Tibial nerve (tissue), 4 donors: ENCODE data around the gene PAM16. TPM values are rescaled to one million over a fixed set of nuclear protein-coding genes. Genes with fewer than 3 reads are reported as not detected.

Source experiments
- DNase-seq, 2 donors: peaks; one replicate each; pipeline ENCODE4 v3.0.0-alpha.2; 2019; ENCODE audit warnings: low spot score in 2 of 2
- H3K27ac ChIP-seq, 4 donors: fragments of 200-600 bp; sonication (generic) in 3 of 4; one replicate each; pipeline ENCODE4 v1.5.1; 2017 to 2019; ENCODE audit warnings: mild to moderate bottlenecking in 1 of 4
- H3K27me3 ChIP-seq, 2 donors: fragments of 200-600 bp; sonication (generic) in 1 of 2; one replicate each; pipeline versions ENCODE4 v1.5.1 to v1.6.0; 2017 to 2019
- H3K36me3 ChIP-seq, 3 donors: fragments of 200-600 bp; sonication (generic); one replicate each; pipeline ENCODE4 v1.5.1; 2018 to 2019
- H3K4me1 ChIP-seq, 4 donors: fragments of 200-600 bp; sonication (generic) in 3 of 4; one replicate each; pipeline ENCODE4 v1.5.1; 2017 to 2019
- H3K4me3 ChIP-seq, 4 donors: fragments of 200-600 bp; sonication (generic) in 3 of 4; one replicate each; pipeline ENCODE4 v1.5.1; 2017 to 2019; ENCODE audit warnings: mild to moderate bottlenecking in 1 of 4, moderate library complexity in 1 of 4
- H3K9me3 ChIP-seq, 4 donors: fragments of 200-600 bp; sonication (generic) in 3 of 4; one replicate each; pipeline ENCODE4 v1.5.1; 2017 to 2019
- EP300 ChIP-seq, 2 donors: sonication (generic); formaldehyde crosslinking; IDR thresholded peaks; one replicate each; pipeline ENCODE4 v1.6.1; 2017; ENCODE audit warnings: antibody characterized with exemption in 2 of 2, mild to moderate bottlenecking in 1 of 2
- POLR2A ChIP-seq, 2 donors: fragments of 450-650 bp; IDR thresholded peaks; one replicate each; pipeline ENCODE4 v1.6.1; 2017; ENCODE audit warnings: antibody characterized with exemption in 2 of 2, mild to moderate bottlenecking in 2 of 2, moderate library complexity in 2 of 2
- WGBS, 2 donors: methylation state at CpG; one replicate each; pipeline ENCODE4 v1.1.5; 2018; 5-methylcytosine and 5-hydroxymethylcytosine counted together
- total RNA-seq, 4 donors: library from RNA; depleted of rRNA; stranded (reverse); fragments of >200 nt; gene quantifications; one replicate each; pipeline ENCODE4 v1.1.0, GENCODE V29; 2016
- TF ChIP-seq, protein P1 (sequence below), 5 experiments: fragments of 200-600 bp in 3 of 5; fragments of 450-650 bp in 2 of 5; sonication (generic) in 3 of 5; IDR thresholded peaks; one replicate each; pipeline ENCODE4 v1.5.1; 2016 to 2019; ENCODE audit warnings: antibody characterized with exemption in 5 of 5, mild to moderate bottlenecking in 3 of 5, moderate library complexity in 2 of 5

The PAM16 gene
- total RNA-seq, 4 donors from 2014 or later: 45.1 to 95.1 (median 60.7) TPM

DNA sequence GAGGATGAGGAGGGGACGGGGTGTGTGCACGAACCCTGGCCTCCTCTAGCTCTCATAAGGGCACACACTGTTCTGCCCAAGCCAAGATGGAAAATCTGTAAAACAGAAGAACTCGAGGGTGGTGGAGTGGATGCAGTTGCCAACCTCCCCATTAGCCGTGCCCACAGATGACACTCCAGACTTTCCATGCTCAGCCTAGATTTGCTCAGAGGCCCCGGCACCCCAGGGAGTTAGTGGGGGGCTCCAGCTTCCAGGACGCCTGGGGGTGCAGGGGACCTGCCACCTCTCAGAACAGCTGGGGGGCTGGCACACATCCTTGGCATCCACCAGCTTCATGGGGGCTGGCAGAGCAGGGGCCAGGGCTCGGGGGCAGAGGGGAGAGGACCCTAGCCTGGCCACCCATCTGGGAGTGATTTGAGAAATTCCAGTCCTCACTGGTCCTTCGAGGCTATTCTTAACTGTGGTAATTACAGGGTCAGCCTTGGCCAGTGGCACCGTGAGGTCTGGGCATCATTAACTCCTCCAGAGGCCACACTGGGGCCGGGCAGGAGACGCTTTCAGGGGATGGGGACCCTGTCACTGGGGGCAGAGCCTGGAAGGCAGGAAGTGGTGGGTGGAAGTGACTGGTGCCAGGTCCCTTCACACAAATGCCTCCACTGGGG, 34.8 kb upstream of the PAM16 start:
- 55 to 63% methylated on average over 10 of the region's 11 CpGs for WGBS, 2 donors
- TF ChIP-seq EP300 (IDR thresholded peaks at IDR 0.05): no peak
- peaks cover 0 to 97% (median 33%) of the 10 kb centered on the region in 4 donors for H3K4me1 ChIP-seq
- H3K36me3 ChIP-seq: peaks cover 0 to 88% (median 0%) of the 10 kb centered on the region in 3 donors
- no peaks in the 10 kb centered on the region for H3K9me3 ChIP-seq
- no peaks in the 10 kb centered on the region for H3K27me3 ChIP-seq
- DNase-seq: no peak
- H3K27ac ChIP-seq: peak overlapping the region; percentile 20 to 85 (median 59)
- H3K4me3 ChIP-seq: no peak overlapping the region

DNA sequence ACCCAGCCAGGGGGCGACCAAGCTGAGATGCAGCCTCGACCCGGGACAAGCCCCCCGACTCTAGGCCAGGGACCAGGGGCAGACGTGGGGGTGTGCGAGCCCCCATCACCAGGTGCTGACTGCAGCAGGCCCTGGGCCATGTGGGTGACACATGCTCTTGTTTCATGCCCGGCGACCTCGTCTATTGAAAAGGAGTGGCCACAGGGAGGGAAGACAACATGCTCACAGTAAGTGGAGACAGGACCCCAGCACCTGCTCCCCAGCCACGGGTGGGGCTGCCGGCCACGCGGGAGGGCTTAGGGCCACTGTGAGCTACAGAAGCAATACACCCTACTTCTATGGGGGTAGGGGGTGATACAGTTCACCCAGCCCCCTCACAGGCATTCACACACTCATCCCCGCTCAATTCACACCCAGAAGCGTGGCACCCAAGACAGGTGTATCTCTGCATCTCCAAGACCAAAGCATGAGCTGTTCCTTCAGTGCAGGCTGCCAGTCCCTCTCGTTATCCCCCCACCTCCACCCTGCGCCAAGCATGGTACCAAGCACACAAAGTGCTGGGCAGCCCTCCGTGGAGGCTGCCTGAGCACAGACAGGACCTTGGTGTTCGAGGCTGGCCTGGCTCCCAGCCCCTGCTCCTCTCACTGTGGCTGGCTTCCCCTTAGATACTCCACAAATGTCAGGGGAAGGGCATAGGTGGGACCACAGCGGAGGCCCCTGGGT, 34.1 kb upstream of the PAM16 start:
- no peaks in the 10 kb centered on the region for H3K9me3 ChIP-seq
- TF ChIP-seq POLR2A (IDR thresholded peaks at IDR 0.05): no peak
- TF ChIP-seq, protein P1, sequence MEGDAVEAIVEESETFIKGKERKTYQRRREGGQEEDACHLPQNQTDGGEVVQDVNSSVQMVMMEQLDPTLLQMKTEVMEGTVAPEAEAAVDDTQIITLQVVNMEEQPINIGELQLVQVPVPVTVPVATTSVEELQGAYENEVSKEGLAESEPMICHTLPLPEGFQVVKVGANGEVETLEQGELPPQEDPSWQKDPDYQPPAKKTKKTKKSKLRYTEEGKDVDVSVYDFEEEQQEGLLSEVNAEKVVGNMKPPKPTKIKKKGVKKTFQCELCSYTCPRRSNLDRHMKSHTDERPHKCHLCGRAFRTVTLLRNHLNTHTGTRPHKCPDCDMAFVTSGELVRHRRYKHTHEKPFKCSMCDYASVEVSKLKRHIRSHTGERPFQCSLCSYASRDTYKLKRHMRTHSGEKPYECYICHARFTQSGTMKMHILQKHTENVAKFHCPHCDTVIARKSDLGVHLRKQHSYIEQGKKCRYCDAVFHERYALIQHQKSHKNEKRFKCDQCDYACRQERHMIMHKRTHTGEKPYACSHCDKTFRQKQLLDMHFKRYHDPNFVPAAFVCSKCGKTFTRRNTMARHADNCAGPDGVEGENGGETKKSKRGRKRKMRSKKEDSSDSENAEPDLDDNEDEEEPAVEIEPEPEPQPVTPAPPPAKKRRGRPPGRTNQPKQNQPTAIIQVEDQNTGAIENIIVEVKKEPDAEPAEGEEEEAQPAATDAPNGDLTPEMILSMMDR (IDR thresholded peaks at IDR 0.05): no peak
- no peak for TF ChIP-seq EP300 (IDR thresholded peaks at IDR 0.05)
- peaks cover 0 to 95% (median 0%) of the 10 kb centered on the region in 3 donors for H3K36me3 ChIP-seq
- no peak overlapping the region for H3K4me3 ChIP-seq
- 70 to 71% methylated on average over 15 to 18 of the region's 20 CpGs for WGBS, 2 donors
- no peak for DNase-seq
- H3K27ac ChIP-seq: peak overlapping the region; percentile 55 to 85 (median 72)
- H3K4me1 ChIP-seq: peaks cover 0 to 97% (median 33%) of the 10 kb centered on the region in 4 donors
- no peaks in the 10 kb centered on the region for H3K27me3 ChIP-seq

DNA sequence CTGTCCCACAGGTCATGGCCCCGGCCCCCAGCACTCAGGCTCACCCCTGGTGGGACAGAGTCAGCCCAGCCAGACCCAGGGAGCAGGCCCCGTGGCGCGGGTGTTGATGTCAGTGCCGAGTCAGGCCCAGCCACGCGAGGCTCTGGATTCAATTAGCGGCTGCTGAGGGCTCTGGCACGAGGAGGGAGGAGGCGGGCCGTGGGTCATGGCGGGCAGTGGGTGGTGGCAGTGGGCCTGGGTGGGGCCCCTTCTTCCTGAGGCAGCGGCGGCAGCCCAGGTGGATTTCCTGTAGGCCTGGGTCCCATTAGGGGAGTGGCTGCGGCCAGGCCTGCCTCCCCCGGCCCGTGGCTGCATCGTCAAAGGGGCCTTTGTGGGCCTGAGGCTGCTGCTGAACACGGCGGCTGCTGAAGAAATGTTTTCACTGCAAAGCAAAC, 33.4 kb upstream of the PAM16 start:
- Histone ChIP-seq H3K4me1 (peaks cover 0 to 97% (median 34%) of the 10 kb centered on the region in 4 donors), H3K36me3 (peaks cover 0 to 92% (median 0%) of the 10 kb centered on the region in 3 donors), H3K9me3 (no peaks in the 10 kb centered on the region), H3K27me3 (no peaks in the 10 kb centered on the region), H3K27ac (peak overlapping the region; percentile 55 to 85 (median 72)), H3K4me3 (no peak overlapping the region)
- 37 to 38% methylated on average over 4 to 19 of the region's 20 CpGs for WGBS, 2 donors
- TF ChIP-seq POLR2A (IDR thresholded peaks at IDR 0.05) (no peak), EP300 (IDR thresholded peaks at IDR 0.05) (no peak)
- peak in 1 of 2 donors; percentile 69 for DNase-seq

DNA sequence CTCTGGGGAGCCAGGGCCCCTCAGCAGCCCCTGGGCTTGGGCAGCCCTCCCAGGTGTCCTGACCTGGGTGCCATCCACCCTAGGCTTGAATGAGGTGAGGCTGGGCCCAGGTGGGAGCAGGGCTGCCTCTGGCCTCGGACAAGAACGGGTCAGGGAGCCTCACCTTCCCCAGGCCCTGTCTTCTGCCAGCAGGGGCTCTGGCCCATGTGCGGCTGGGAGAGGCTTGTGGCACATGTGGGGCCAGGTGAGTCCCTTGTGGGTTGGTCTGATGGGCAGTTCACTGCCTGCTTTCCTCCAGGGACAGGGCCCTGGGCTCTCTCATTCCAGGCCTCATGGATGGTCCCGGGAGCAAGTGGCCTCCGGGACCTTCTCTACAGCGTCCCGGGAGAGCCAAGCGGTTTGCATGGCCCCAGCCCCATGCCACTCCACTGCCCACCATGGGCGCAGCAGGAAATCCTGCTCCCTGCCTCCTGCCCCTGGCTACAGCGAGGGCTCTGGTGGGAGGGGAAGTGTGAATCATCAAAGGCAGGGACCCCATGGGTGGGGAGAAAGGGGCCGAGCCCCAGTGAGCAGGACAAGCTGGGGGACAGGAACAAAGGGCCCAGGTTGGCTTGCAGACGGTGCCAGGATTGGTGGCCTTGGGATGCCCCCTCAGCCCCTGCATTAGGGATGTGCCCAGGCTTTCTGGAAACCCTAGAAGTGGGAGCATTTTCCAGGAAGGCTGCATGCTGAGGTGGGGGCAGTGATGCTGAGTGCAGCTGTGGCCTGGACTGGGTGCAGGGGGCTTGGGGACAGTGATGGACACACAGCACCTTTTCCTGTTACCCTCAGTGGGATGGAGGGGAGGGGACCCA, 32.7 kb upstream of the PAM16 start:
- DNase-seq: no peak
- H3K27me3 ChIP-seq: no peaks in the 10 kb centered on the region
- 74 to 77% methylated on average over 12 of the region's 12 CpGs for WGBS, 2 donors
- H3K27ac ChIP-seq: peak overlapping the region; percentile 42 to 85 (median 63)
- H3K9me3 ChIP-seq: no peaks in the 10 kb centered on the region
- H3K4me1 ChIP-seq: peaks cover 0 to 97% (median 36%) of the 10 kb centered on the region in 4 donors
- peaks cover 0 to 85% (median 0%) of the 10 kb centered on the region in 3 donors for H3K36me3 ChIP-seq
- TF ChIP-seq, protein P1 (IDR thresholded peaks at IDR 0.05): no peak
- TF ChIP-seq EP300 (IDR thresholded peaks at IDR 0.05) (no peak), POLR2A (IDR thresholded peaks at IDR 0.05) (no peak)
- H3K4me3 ChIP-seq: no peak overlapping the region

DNA sequence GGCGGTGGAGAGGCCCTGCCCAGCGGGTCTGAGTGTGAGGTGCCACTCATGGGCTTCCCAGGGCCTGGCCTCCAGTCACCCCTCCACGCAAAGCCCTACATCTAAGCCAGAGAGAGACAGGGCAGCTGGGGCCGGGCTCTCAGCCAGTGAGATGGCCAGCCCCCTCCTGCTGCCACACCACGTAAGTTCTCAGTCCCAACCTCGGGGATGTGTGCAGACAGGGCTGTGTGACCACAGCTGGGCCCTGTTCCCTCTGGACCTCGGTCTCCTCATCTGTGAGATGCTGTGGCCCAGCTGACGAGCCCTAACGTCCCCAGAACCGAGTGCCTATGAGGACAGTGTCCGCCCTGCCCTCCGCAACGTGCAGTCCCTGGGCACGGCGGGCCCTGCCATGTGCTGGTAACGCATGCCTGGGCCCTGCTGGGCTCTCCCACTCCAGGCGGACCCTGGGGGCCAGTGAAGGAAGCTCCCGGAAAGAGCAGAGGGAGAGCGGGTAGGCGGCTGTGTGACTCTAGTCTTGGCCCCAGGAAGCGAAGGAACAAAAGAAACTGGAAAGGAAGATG, 31.8 kb upstream of the PAM16 start:
- 71 to 77% methylated on average over 19 of the region's 21 CpGs for WGBS, 2 donors
- no peak for DNase-seq
- TF ChIP-seq, protein P1 (IDR thresholded peaks at IDR 0.05): no peak
- TF ChIP-seq POLR2A (IDR thresholded peaks at IDR 0.05): no peak
- TF ChIP-seq EP300 (IDR thresholded peaks at IDR 0.05): peak in 1 of 2 donors; percentile 33
- peak overlapping the region in 2 of 4 donors; percentile 71 to 85 for H3K27ac ChIP-seq
- H3K4me1 ChIP-seq: peaks cover 0 to 97% (median 39%) of the 10 kb centered on the region in 4 donors
- H3K4me3 ChIP-seq: no peak overlapping the region
- peaks cover 0 to 77% (median 0%) of the 10 kb centered on the region in 3 donors for H3K36me3 ChIP-seq
- no peaks in the 10 kb centered on the region for H3K9me3 ChIP-seq
- no peaks in the 10 kb centered on the region for H3K27me3 ChIP-seq
